GM12878 (cell line): ENCODE measurements around the gene SBF2. TPM values are rescaled to one million over a fixed set of nuclear protein-coding genes. Genes with fewer than 3 reads are reported as not detected.

Experiments used
- ATAC-seq: fragments of 200-7000 bp; cut with Tn5 transposase; 3 replicates; pipeline ENCODE4 v1.9.1; 2020; ENCODE audit warnings: mild to moderate bottlenecking, moderate library complexity
- BruUV-seq: library from RNA; stranded (reverse); fragments of 400-500 nt; replicated peaks from 2 replicates; lab custom pipeline; 2021; lab: Mats Ljungman, UMichigan
- CTCF ChIA-PET: fragments of 300-600 bp; sonication (Branson Sonifier 250); formaldehyde crosslinking; extraction: SDS; loops from one replicate; lab custom pipeline; 2021; ENCODE audit warnings: inconsistent platforms; lab: Yijun Ruan, JAX
- POLR2A ChIA-PET: fragments of 350-600 bp; formaldehyde crosslinking; extraction: SDS; loops from one replicate; lab custom pipeline; 2021; ENCODE audit warnings: inconsistent platforms; lab: Charles Lee
- RAD21 ChIA-PET: fragments of 300-600 bp; sonication (Branson Sonifier 250); formaldehyde crosslinking; loops from one replicate; lab custom pipeline; 2023; ENCODE audit warnings: antibody characterized with exemption; ENCODE audit not compliant: unreplicated experiment; lab: Charles Lee
- SMC1A ChIA-PET: fragments of 300-600 bp; sonication (Branson Sonifier 250); formaldehyde crosslinking; loops from one replicate; lab custom pipeline; 2023; ENCODE audit not compliant: unreplicated experiment, uncharacterized antibody; lab: Charles Lee
- DNase-seq: peaks from one replicate; pipeline ENCODE4 v3.0.0-alpha.2; 2011; ENCODE audit warnings: low read depth, low spot score
- FAIRE-seq: peaks from 3 replicates; lab custom pipeline; 2011; peaks lifted over from hg19 to GRCh38; lab: Jason Lieb, UNC
- H2AFZ ChIP-seq: 2 replicates; pipeline ENCODE4 v1.6.0; 2011; ENCODE audit warnings: low read depth, low read length, control low read depth; ENCODE audit not compliant: control insufficient read depth
- H3K27ac ChIP-seq: 2 replicates; pipeline ENCODE4 v1.5.1; 2011; ENCODE audit warnings: control low read depth; ENCODE audit not compliant: control insufficient read depth, insufficient read depth
- H3K27me3 ChIP-seq, 2 experiments: replicated peaks in 1 of 2; 2 replicates each; pipeline versions ENCODE4 v1.6.0 to v1.6.1; 2011; ENCODE audit warnings: low read length in 1 of 2; ENCODE audit not compliant: control insufficient read depth in 2 of 2, insufficient read depth in 2 of 2
- H3K36me3 ChIP-seq, 2 experiments: 2 replicates each; pipeline ENCODE4 v1.5.1; 2011; ENCODE audit warnings: low read length in 1 of 2; ENCODE audit not compliant: control insufficient read depth in 2 of 2, insufficient read depth in 2 of 2
- H3K4me1 ChIP-seq: 2 replicates; pipeline ENCODE4 v1.6.1; 2011; ENCODE audit warnings: mild to moderate bottlenecking, low read length, moderate library complexity, mixed read lengths; ENCODE audit not compliant: control insufficient read depth, insufficient read depth
- H3K4me2 ChIP-seq: 2 replicates; pipeline ENCODE4 v1.6.0; 2011; ENCODE audit warnings: control low read depth; ENCODE audit not compliant: control insufficient read depth, insufficient read depth
- H3K4me3 ChIP-seq: fragments of 200-600 bp; sonication (generic); 2 replicates; pipeline ENCODE4 v1.5.1; 2016
- H3K79me2 ChIP-seq: 2 replicates; pipeline ENCODE4 v1.6.0; 2011; ENCODE audit warnings: low read length; ENCODE audit not compliant: control insufficient read depth, insufficient read depth
- H3K9ac ChIP-seq: 2 replicates; pipeline ENCODE4 v1.8.0; 2011; ENCODE audit warnings: low read length, control low read depth, mixed read lengths; ENCODE audit not compliant: control insufficient read depth, insufficient read depth
- H3K9me3 ChIP-seq: replicated peaks from 3 replicates; pipeline ENCODE4 v1.5.1; 2011; ENCODE audit warnings: mild to moderate bottlenecking, low read length; ENCODE audit not compliant: control insufficient read depth, insufficient read depth
- H4K20me1 ChIP-seq: 2 replicates; pipeline ENCODE4 v1.6.0; 2011; ENCODE audit not compliant: control insufficient read depth, insufficient read depth
- BCLAF1 ChIP-seq: fragments of 450-650 bp; IDR thresholded peaks from 2 replicates; pipeline ENCODE4 v1.6.1; 2017; ENCODE audit warnings: antibody characterized with exemption, mild to moderate bottlenecking, moderate library complexity
- ESRRA ChIP-seq: IDR thresholded peaks from 2 replicates; pipeline ENCODE4 v1.6.1; 2012; ENCODE audit warnings: mild to moderate bottlenecking, low read length, improper control_type of control experiment
- ETV6 ChIP-seq, 2 experiments: fragments of 450-650 bp in 1 of 2; IDR thresholded peaks in 1 of 2; conservative IDR thresholded peaks in 1 of 2; 2 replicates each; pipeline ENCODE4 v1.6.1; 2014; ENCODE audit warnings: antibody characterized with exemption in 1 of 2, borderline replicate concordance in 1 of 2, low read depth in 1 of 2, mild to moderate bottlenecking in 1 of 2, moderate library complexity in 1 of 2
- GABPA ChIP-seq: IDR thresholded peaks from 2 replicates; pipeline ENCODE4 v1.6.1; 2014; ENCODE audit warnings: antibody characterized with exemption, low read depth, mild to moderate bottlenecking, inconsistent platforms
- NKRF ChIP-seq: fragments of 450-650 bp; conservative IDR thresholded peaks from 2 replicates; pipeline ENCODE4 v1.6.1; 2017; ENCODE audit warnings: mild to moderate bottlenecking, moderate library complexity
- ZBTB40 ChIP-seq: fragments of 450-650 bp; IDR thresholded peaks from 2 replicates; pipeline ENCODE4 v1.6.1; 2016; ENCODE audit warnings: mild to moderate bottlenecking, moderate library complexity, borderline replicate concordance
- WGBS: methylation state at CpG from one replicate; pipeline ENCODE4 v1.1.6; 2016; ENCODE audit warnings: low lambda C conversion rate; ENCODE audit not compliant: insufficient replicate concordance, insufficient coverage; ENCODE audit errors: missing lambda C conversion rate; 5-methylcytosine and 5-hydroxymethylcytosine counted together
- in situ Hi-C: fragments of 300-500 bp; cut with MboI; formaldehyde crosslinking; loops from 9 replicates; pipeline ENCODE4 v1.14.3; 2018; ENCODE audit warnings: mixed read lengths
- intact Hi-C: fragments of 100-400 bp; cut with micrococcal nuclease; formaldehyde crosslinking; loops from one replicate; pipeline ENCODE4 v1.14.2; 2022; ENCODE audit not compliant: unreplicated experiment
- polyA plus RNA-seq, 11 experiments: library from polyadenylated mRNA; depleted of rRNA in 4 of 11; unstranded in 6 of 11; stranded (reverse) in 5 of 11; fragments of >200 nt; fragmentation: Nextera tagmentation in 4 of 11; fragmentation: Illumina TruSeq in 1 of 11; extraction: Ambion mirVana in 4 of 11; extraction: Trizol in 1 of 11; gene quantifications; 1 replicate in 1 of 11; 2 replicates in 10 of 11; pipeline versions ENCODE4 v1.2.1 to v1.2.3, GENCODE V29; 2011 to 2016; ENCODE audit warnings: inconsistent platforms in 2 of 11, missing spikeins in 2 of 11, low read depth in 1 of 11
- total RNA-seq, 4 experiments: library from RNA; depleted of rRNA in 3 of 4; stranded (reverse); fragments of >200 nt in 3 of 4; fragmentation: Illumina TruSeq in 1 of 4; extraction: Trizol in 1 of 4; gene quantifications; 2 replicates each; pipeline versions ENCODE4 v1.2.1 to v1.2.3, GENCODE V29; 2013 to 2021

The SBF2 gene
- total and polyA plus RNA-seq, 10 of the 15 experiments (the other 5 are each of a cell fraction or from before 2014, with no cell fraction given) = 0.24 to 2.3 (median 1.1) TPM

GRCh38 chr11:10162222-10162621 lies 131.8 kb downstream of the SBF2 start (continued):
- TF ChIP-seq ZBTB40 (no peak), GABPA (no peak), BCLAF1 (no peak)
- TF ChIP-seq, all 136 proteins: peak for 0

- H3K27me3 ChIP-seq = no peaks in the 10 kb centered on the region
- ChIA-PET POLR2A (no interaction called here), SMC1A (no interaction called here), CTCF (no interaction called here)
- WGBS = 0% methylated on average over 2 of the region's 2 CpGs
- ATAC-seq = no peak
- no peak overlapping the region for H3K4me2 ChIP-seq
- no peak for DNase-seq
- no peak overlapping the region for H2AFZ ChIP-seq
- H3K9me3 ChIP-seq = no peaks in the 10 kb centered on the region
- no peak overlapping the region for H3K9ac ChIP-seq
- intact Hi-C loops (no loop called here), in situ Hi-C loops (no loop called here)
- TF ChIP-seq NKRF (no peak), ESRRA (no peak), ETV6 (conservative IDR thresholded peaks at IDR 0.05 in 1 of 2, IDR thresholded peaks at IDR 0.05 in 1 of 2; ENCODE audit: borderline replicate concordance in 1 of 2, low read depth in 1 of 2) (no peak)
- TF ChIP-seq, all 136 proteins: peak for 0
- RAD21 ChIA-PET = no interaction called here
- Histone ChIP-seq H4K20me1 (no peaks in the 10 kb centered on the region), H3K27ac (no peak overlapping the region), H3K4me1 (no peaks in the 10 kb centered on the region), H3K36me3 (no peaks in the 10 kb centered on the region), H3K4me3 (no peak overlapping the region), H3K79me2 (no peaks in the 10 kb centered on the region)
- no TSS peak for BruUV-seq
- FAIRE-seq = no peak
Measured at GRCh38 chr11:10160350-10160749, 133.7 kb downstream of the SBF2 start.
